ENCODE data around the gene MAMSTR.

The MAMSTR gene

GRCh38 chr19:48752496-48753365 is 33.2 kb upstream of the MAMSTR start, which contains the start of gene FUT1:
Gene FUT1 (minus strand): TSS chr19:48752641. CDS start chr19:48751281, 1,360 bp downstream.
- H4K8ac ChIP-seq (ENCODE audit: low read depth, low read length): no peak within 1 kb of the TSS
- peak within 1 kb of the TSS; percentile 91 for H3K9ac ChIP-seq (ENCODE audit: low read depth, low read length, poor library complexity)
- H3K27me3 ChIP-seq (ENCODE audit: control insufficient read depth in 3 of 3, insufficient read depth in 3 of 3, low read depth in 1 of 3, low read length in 3 of 3): peaks cover 0 to 76% (median 18%) of the 10 kb centered on the region in 3 experiments
- no peak within 1 kb of the TSS for H4K91ac ChIP-seq (ENCODE audit: low read depth, low read length, poor library complexity)
- peak within 1 kb of the TSS; percentile 58 for H3K18ac ChIP-seq (ENCODE audit: low read length)
- H2BK120ac ChIP-seq (ENCODE audit: low read depth, low read length): no peak within 1 kb of the TSS
- H2AK5ac ChIP-seq (ENCODE audit: low read depth, low read length): peak within 1 kb of the TSS; percentile 74
- no CpG with 5 or more reads among the region's 73 CpGs for WGBS, 2 donors (ENCODE audit: extremely low coverage in 2 of 2, insufficient read length in 2 of 2, insufficient replicate concordance in 1 of 2)
- peaks cover 2% of the 10 kb centered on the region for H3K79me1 ChIP-seq (ENCODE audit: low read depth, low read length)
- H2BK12ac ChIP-seq (ENCODE audit: low read length): peak within 1 kb of the TSS; percentile 82
- H3K4ac ChIP-seq (ENCODE audit: low read length): no peak within 1 kb of the TSS
- H3K27ac ChIP-seq (replicated peaks; ENCODE audit: low read length): no peak within 1 kb of the TSS
- H3K4me1 ChIP-seq (ENCODE audit: control insufficient read depth in 2 of 2, insufficient read depth in 1 of 2, low read depth in 1 of 2, low read length in 2 of 2): peaks cover 6 to 8% of the 10 kb centered on the region in 2 donors
- H3K23ac ChIP-seq (ENCODE audit: low read depth, low read length, poor library complexity): peak within 1 kb of the TSS; percentile 90
- peak within 1 kb of the TSS; percentile 71 for H2BK15ac ChIP-seq (ENCODE audit: low read length)
- no peak within 1 kb of the TSS for H2BK5ac ChIP-seq (ENCODE audit: low read length)
- H2AFZ ChIP-seq (ENCODE audit: low read length): peak within 1 kb of the TSS; percentile 82
- peaks cover 0 to 9% of the 10 kb centered on the region in 2 donors for H3K9me3 ChIP-seq (replicated peaks in 1 of 2; ENCODE audit: control insufficient read depth in 2 of 2, insufficient read depth in 1 of 2, low read depth in 1 of 2, low read length in 2 of 2)
- no peak for DNase-seq (ENCODE audit: low spot score)
- H3K4me3 ChIP-seq (ENCODE audit: low read length in 2 of 2): peak within 1 kb of the TSS; percentile 15 to 90
- peak within 1 kb of the TSS; percentile 96 for H3K4me2 ChIP-seq (ENCODE audit: insufficient read depth, low read length, poor library complexity, severe bottlenecking)
- H3K36me3 ChIP-seq (replicated peaks in 1 of 2; ENCODE audit: control insufficient read depth in 2 of 2, insufficient read depth in 2 of 2, low read length in 2 of 2): no peaks in the 10 kb centered on the region
- peak within 1 kb of the TSS; percentile 90 for H3K14ac ChIP-seq (ENCODE audit: low read length)

- Histone ChIP-seq H3K4me2 (ENCODE audit: insufficient read depth, low read length, poor library complexity, severe bottlenecking) (peak overlapping the region; percentile 96), H3K18ac (ENCODE audit: low read length) (peak overlapping the region; percentile 58), H4K8ac (ENCODE audit: low read depth, low read length) (no peak overlapping the region), H3K36me3 (replicated peaks in 1 of 2; ENCODE audit: control insufficient read depth in 2 of 2, insufficient read depth in 2 of 2, low read length in 2 of 2) (no peaks in the 10 kb centered on the region), H3K4ac (ENCODE audit: low read length) (no peak overlapping the region), H4K91ac (ENCODE audit: low read depth, low read length, poor library complexity) (no peak overlapping the region), H3K14ac (ENCODE audit: low read length) (no peak overlapping the region), H2BK120ac (ENCODE audit: low read depth, low read length) (no peak overlapping the region), H3K4me1 (ENCODE audit: control insufficient read depth in 2 of 2, insufficient read depth in 1 of 2, low read depth in 1 of 2, low read length in 2 of 2) (peaks cover 6 to 8% of the 10 kb centered on the region in 2 donors), H2BK15ac (ENCODE audit: low read length) (no peak overlapping the region), H3K9me3 (replicated peaks in 1 of 2; ENCODE audit: control insufficient read depth in 2 of 2, insufficient read depth in 1 of 2, low read depth in 1 of 2, low read length in 2 of 2) (peaks cover 0 to 9% of the 10 kb centered on the region in 2 donors), H2BK12ac (ENCODE audit: low read length) (no peak overlapping the region), H2AK5ac (ENCODE audit: low read depth, low read length) (no peak overlapping the region), H3K79me1 (ENCODE audit: low read depth, low read length) (peaks cover 2% of the 10 kb centered on the region), H2BK5ac (ENCODE audit: low read length) (no peak overlapping the region), H3K9ac (ENCODE audit: low read depth, low read length, poor library complexity) (peak overlapping the region; percentile 91), H3K23ac (ENCODE audit: low read depth, low read length, poor library complexity) (no peak overlapping the region), H3K27ac (replicated peaks; ENCODE audit: low read length) (no peak overlapping the region), H2AFZ (ENCODE audit: low read length) (peak overlapping the region; percentile 82), H3K27me3 (ENCODE audit: control insufficient read depth in 3 of 3, insufficient read depth in 3 of 3, low read depth in 1 of 3, low read length in 3 of 3) (peaks cover 0 to 76% (median 18%) of the 10 kb centered on the region in 3 experiments), H3K4me3 (ENCODE audit: low read length in 2 of 2) (peak overlapping the region in 1 of 2 donors; percentile 90)
- no CpG with 5 or more reads among the region's 20 CpGs for WGBS, 2 donors (ENCODE audit: extremely low coverage in 2 of 2, insufficient read length in 2 of 2, insufficient replicate concordance in 1 of 2)
- DNase-seq (ENCODE audit: low spot score): no peak
Measured at GRCh38 chr19:48751845-48752495, 32.4 kb upstream of the MAMSTR start.

- WGBS, 2 donors (ENCODE audit: extremely low coverage in 2 of 2, insufficient read length in 2 of 2, insufficient replicate concordance in 1 of 2): no CpG with 5 or more reads among the region's 29 CpGs
- peaks cover 6 to 8% of the 10 kb centered on the region in 2 donors for H3K4me1 ChIP-seq (ENCODE audit: control insufficient read depth in 2 of 2, insufficient read depth in 1 of 2, low read depth in 1 of 2, low read length in 2 of 2)
Measured at GRCh38 chr19:48750771-48751504, 31.4 kb upstream of the MAMSTR start.

More at GRCh38 chr19:48750771-48751504, 31.4 kb upstream of the MAMSTR start:
- Histone ChIP-seq H3K27ac (replicated peaks; ENCODE audit: low read length) (no peak overlapping the region), H4K91ac (ENCODE audit: low read depth, low read length, poor library complexity) (no peak overlapping the region), H3K4me2 (ENCODE audit: insufficient read depth, low read length, poor library complexity, severe bottlenecking) (no peak overlapping the region), H3K27me3 (ENCODE audit: control insufficient read depth in 3 of 3, insufficient read depth in 3 of 3, low read depth in 1 of 3, low read length in 3 of 3) (peaks cover 0 to 74% (median 18%) of the 10 kb centered on the region in 3 experiments), H4K8ac (ENCODE audit: low read depth, low read length) (peak overlapping the region; percentile 45), H2AK5ac (ENCODE audit: low read depth, low read length) (peak overlapping the region; percentile 73), H2BK120ac (ENCODE audit: low read depth, low read length) (no peak overlapping the region), H3K36me3 (replicated peaks in 1 of 2; ENCODE audit: control insufficient read depth in 2 of 2, insufficient read depth in 2 of 2, low read length in 2 of 2) (no peaks in the 10 kb centered on the region), H3K79me1 (ENCODE audit: low read depth, low read length) (peaks cover 2% of the 10 kb centered on the region), H3K4ac (ENCODE audit: low read length) (no peak overlapping the region), H3K23ac (ENCODE audit: low read depth, low read length, poor library complexity) (no peak overlapping the region), H2BK12ac (ENCODE audit: low read length) (no peak overlapping the region), H3K4me3 (ENCODE audit: low read length in 2 of 2) (no peak overlapping the region), H3K18ac (ENCODE audit: low read length) (no peak overlapping the region), H3K9me3 (replicated peaks in 1 of 2; ENCODE audit: control insufficient read depth in 2 of 2, insufficient read depth in 1 of 2, low read depth in 1 of 2, low read length in 2 of 2) (peaks cover 0 to 12% of the 10 kb centered on the region in 2 donors), H2AFZ (ENCODE audit: low read length) (no peak overlapping the region), H3K9ac (ENCODE audit: low read depth, low read length, poor library complexity) (no peak overlapping the region), H3K14ac (ENCODE audit: low read length) (no peak overlapping the region), H2BK15ac (ENCODE audit: low read length) (peak overlapping the region; percentile 56), H2BK5ac (ENCODE audit: low read length) (peak overlapping the region; percentile 84)
- no peak for DNase-seq (ENCODE audit: low spot score)
